Astrocyte (in vitro differentiated cells and primary cell): ENCODE measurements around the gene MRTFA. TPM values are rescaled to one million over a fixed set of nuclear protein-coding genes. Genes with fewer than 3 reads are reported as not detected.

Source experiments
- DNase-seq: peaks from one replicate; pipeline ENCODE4 v3.0.0-alpha.2; 2010; ENCODE audit warnings: low read depth
- FAIRE-seq: peaks from 2 replicates; lab custom pipeline; 2011; peaks lifted over from hg19 to GRCh38; lab: Jason Lieb, UNC
- H2AFZ ChIP-seq: 2 replicates; pipeline ENCODE4 v1.6.0; 2012; ENCODE audit warnings: low read depth, low read length, inconsistent platforms
- H3K27ac ChIP-seq: 2 replicates; pipeline ENCODE4 v1.5.1; 2011; ENCODE audit warnings: low read depth, low read length, inconsistent platforms
- H3K27me3 ChIP-seq: 2 replicates; pipeline ENCODE4 v1.6.0; 2011; ENCODE audit warnings: low read length, inconsistent platforms; ENCODE audit not compliant: insufficient read depth
- H3K36me3 ChIP-seq: 2 replicates; pipeline ENCODE4 v1.5.1; 2011; ENCODE audit warnings: low read length, inconsistent platforms; ENCODE audit not compliant: insufficient read depth
- H3K4me1 ChIP-seq: 2 replicates; pipeline ENCODE4 v1.5.1; 2011; ENCODE audit warnings: low read length, inconsistent platforms; ENCODE audit not compliant: insufficient read depth
- H3K4me2 ChIP-seq: 2 replicates; pipeline ENCODE4 v1.6.0; 2012; ENCODE audit warnings: low read length, inconsistent platforms
- H3K4me3 ChIP-seq: 2 replicates; pipeline ENCODE4 v1.5.1; 2011; ENCODE audit warnings: low read depth, mild to moderate bottlenecking, low read length, inconsistent platforms; ENCODE audit not compliant: insufficient read depth
- H3K79me2 ChIP-seq: 2 replicates; pipeline ENCODE4 v1.6.0; 2012; ENCODE audit warnings: mild to moderate bottlenecking, low read length, inconsistent platforms; ENCODE audit not compliant: insufficient read depth
- H3K9ac ChIP-seq: 2 replicates; pipeline ENCODE4 v1.6.0; 2012; ENCODE audit warnings: mild to moderate bottlenecking, low read length, inconsistent platforms
- H3K9me3 ChIP-seq: 2 replicates; pipeline ENCODE4 v1.5.1; 2012; ENCODE audit warnings: low read depth, mild to moderate bottlenecking, low read length, inconsistent platforms; ENCODE audit not compliant: insufficient read depth
- H4K20me1 ChIP-seq: 2 replicates; pipeline ENCODE4 v1.6.0; 2012; ENCODE audit warnings: low read length, inconsistent platforms; ENCODE audit not compliant: insufficient read depth
- H3K27ac Mint-ChIP-seq: one replicate; pipeline ENCODE4 v1.8.0; 2021; ENCODE audit warnings: mild to moderate bottlenecking, mixed read lengths; ENCODE audit not compliant: unreplicated experiment
- H3K27me3 Mint-ChIP-seq: one replicate; pipeline ENCODE4 v1.8.0; 2021; ENCODE audit warnings: low read depth, mixed read lengths; ENCODE audit not compliant: unreplicated experiment
- H3K36me3 Mint-ChIP-seq: one replicate; pipeline ENCODE4 v1.8.0; 2021; ENCODE audit warnings: low read depth, mixed read lengths; ENCODE audit not compliant: unreplicated experiment
- H3K4me1 Mint-ChIP-seq: one replicate; pipeline ENCODE4 v1.8.0; 2021; ENCODE audit warnings: low read depth, mixed read lengths; ENCODE audit not compliant: unreplicated experiment
- H3K4me3 Mint-ChIP-seq: one replicate; pipeline ENCODE4 v1.8.0; 2021; ENCODE audit warnings: mild to moderate bottlenecking, moderate library complexity, mixed read lengths; ENCODE audit not compliant: unreplicated experiment
- H3K9me3 Mint-ChIP-seq: one replicate; pipeline ENCODE4 v1.8.0; 2021; ENCODE audit warnings: mild to moderate bottlenecking, mixed read lengths; ENCODE audit not compliant: unreplicated experiment
- EZH2 ChIP-seq: IDR thresholded peaks from 2 replicates; pipeline ENCODE4 v1.6.1; 2012; ENCODE audit warnings: mild to moderate bottlenecking, low read length, inconsistent platforms; ENCODE audit not compliant: insufficient read depth
- total RNA-seq: library from RNA; stranded (reverse); gene quantifications from 2 replicates; pipeline ENCODE4 v1.2.1, GENCODE V29; 2021
- TF ChIP-seq, protein P1 (sequence below): IDR thresholded peaks from 2 replicates; pipeline ENCODE4 v1.5.1; 2011; ENCODE audit warnings: low read depth, mild to moderate bottlenecking, inconsistent platforms, low read length, moderate library complexity; ENCODE audit not compliant: insufficient read depth

The MRTFA gene
- total RNA-seq, 1 donor from 2014 or later = 74.3 TPM

- H3K4me1 ChIP-seq = peaks cover 29% of the 10 kb centered on the region
- Mint-ChIP-seq H3K9me3 (no peaks in the 10 kb centered on the region), H3K4me3 (no peak overlapping the region), H3K36me3 (peaks cover 10% of the 10 kb centered on the region), H3K27me3 (no peaks in the 10 kb centered on the region), H3K4me1 (peaks cover 25% of the 10 kb centered on the region), H3K27ac (peak overlapping the region; percentile 47)
- H3K36me3 ChIP-seq = peaks cover 4% of the 10 kb centered on the region
- H3K9ac ChIP-seq = no peak overlapping the region
- TF ChIP-seq, protein P1, sequence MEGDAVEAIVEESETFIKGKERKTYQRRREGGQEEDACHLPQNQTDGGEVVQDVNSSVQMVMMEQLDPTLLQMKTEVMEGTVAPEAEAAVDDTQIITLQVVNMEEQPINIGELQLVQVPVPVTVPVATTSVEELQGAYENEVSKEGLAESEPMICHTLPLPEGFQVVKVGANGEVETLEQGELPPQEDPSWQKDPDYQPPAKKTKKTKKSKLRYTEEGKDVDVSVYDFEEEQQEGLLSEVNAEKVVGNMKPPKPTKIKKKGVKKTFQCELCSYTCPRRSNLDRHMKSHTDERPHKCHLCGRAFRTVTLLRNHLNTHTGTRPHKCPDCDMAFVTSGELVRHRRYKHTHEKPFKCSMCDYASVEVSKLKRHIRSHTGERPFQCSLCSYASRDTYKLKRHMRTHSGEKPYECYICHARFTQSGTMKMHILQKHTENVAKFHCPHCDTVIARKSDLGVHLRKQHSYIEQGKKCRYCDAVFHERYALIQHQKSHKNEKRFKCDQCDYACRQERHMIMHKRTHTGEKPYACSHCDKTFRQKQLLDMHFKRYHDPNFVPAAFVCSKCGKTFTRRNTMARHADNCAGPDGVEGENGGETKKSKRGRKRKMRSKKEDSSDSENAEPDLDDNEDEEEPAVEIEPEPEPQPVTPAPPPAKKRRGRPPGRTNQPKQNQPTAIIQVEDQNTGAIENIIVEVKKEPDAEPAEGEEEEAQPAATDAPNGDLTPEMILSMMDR = no peak
- no peak for TF ChIP-seq EZH2
- no peaks in the 10 kb centered on the region for H3K27me3 ChIP-seq
- H3K4me2 ChIP-seq = peak overlapping the region; percentile 55
- H2AFZ ChIP-seq = no peak overlapping the region
- H3K4me3 ChIP-seq = no peak overlapping the region
- no peaks in the 10 kb centered on the region for H3K9me3 ChIP-seq
- DNase-seq = no peak
- no peak for FAIRE-seq
- H3K27ac ChIP-seq = peak overlapping the region; percentile 32
- peaks cover 47% of the 10 kb centered on the region for H4K20me1 ChIP-seq
- peaks cover 95% of the 10 kb centered on the region for H3K79me2 ChIP-seq
Observed at GRCh38 chr22:40486962-40487602, 149.4 kb downstream of the MRTFA start.

DNA sequence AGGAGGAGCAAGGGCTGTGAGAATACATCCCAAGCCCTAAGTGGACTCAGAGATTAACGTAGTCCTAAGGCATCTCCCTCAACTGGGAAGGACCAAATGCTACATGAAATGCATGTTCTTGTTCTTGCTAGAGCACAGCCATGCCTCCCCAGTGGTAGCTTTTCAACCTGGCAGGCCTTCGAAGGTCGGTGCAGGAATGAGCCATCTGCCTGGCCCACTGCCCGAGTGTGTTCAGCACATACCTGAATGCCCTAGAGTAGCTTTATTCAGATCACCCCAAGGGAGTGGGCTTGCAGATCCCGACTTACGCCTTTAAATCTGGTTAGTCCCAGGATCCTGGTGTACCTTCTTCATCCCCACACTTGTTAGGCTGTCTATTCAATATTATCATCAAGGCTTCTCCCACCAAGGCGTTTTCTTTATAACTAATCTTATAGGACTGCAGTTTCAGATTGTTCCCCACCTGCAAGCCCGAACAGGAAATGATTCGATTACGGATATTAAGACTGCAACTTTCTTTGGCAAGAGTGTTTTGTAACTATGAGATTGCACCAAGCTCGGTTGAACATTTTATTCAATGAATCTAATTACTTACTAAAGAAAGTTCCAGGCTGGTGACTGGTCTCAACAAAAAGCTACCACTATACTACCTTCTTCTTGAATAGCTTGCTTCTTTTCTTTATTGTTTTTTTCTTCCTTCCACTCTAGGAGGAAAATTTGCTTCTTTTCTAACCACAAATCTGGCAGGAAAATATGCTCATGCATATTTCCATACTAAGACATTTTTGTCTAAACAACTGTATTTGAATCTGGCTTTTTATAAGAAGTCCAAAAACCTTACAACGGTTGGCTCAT is 150.5 kb downstream of the MRTFA start:
- Mint-ChIP-seq H3K9me3 (peaks cover under 1% of the 10 kb centered on the region), H3K4me3 (no peak overlapping the region), H3K27me3 (no peaks in the 10 kb centered on the region), H3K27ac (peak overlapping the region; percentile 47), H3K4me1 (peaks cover 19% of the 10 kb centered on the region), H3K36me3 (peaks cover 10% of the 10 kb centered on the region)
- Histone ChIP-seq H3K4me3 (no peak overlapping the region), H3K27me3 (no peaks in the 10 kb centered on the region), H3K9ac (no peak overlapping the region), H3K9me3 (no peaks in the 10 kb centered on the region), H2AFZ (no peak overlapping the region), H4K20me1 (peaks cover 47% of the 10 kb centered on the region), H3K79me2 (peaks cover 95% of the 10 kb centered on the region), H3K36me3 (peaks cover 4% of the 10 kb centered on the region), H3K4me1 (peaks cover 24% of the 10 kb centered on the region), H3K4me2 (peak overlapping the region; percentile 55), H3K27ac (peak overlapping the region; percentile 32)
- FAIRE-seq (no peak), DNase-seq (peak; percentile 79)
- TF ChIP-seq, protein P1 = no peak
- TF ChIP-seq EZH2 = no peak
